Lung (tissue), 12 donors: ENCODE measurements around the gene NAALAD2. TPM values are rescaled to one million over a fixed set of nuclear protein-coding genes. Genes with fewer than 3 reads are reported as not detected.

Experiments
- ATAC-seq: fragments of 200-7000 bp; cut with Tn5 transposase; one replicate; pipeline ENCODE4 v1.9.1; 2020; ENCODE audit warnings: moderate number of reproducible peaks; ENCODE audit not compliant: insufficient read depth, low FRiP score
- DNase-seq, 3 donors: peaks; one replicate each; pipeline ENCODE4 v3.0.0-alpha.2; 2013 to 2017
- H3K27ac ChIP-seq, 2 donors: one replicate each; pipeline ENCODE4 v1.5.1; 2013; ENCODE audit warnings: mild to moderate bottlenecking in 2 of 2, moderate library complexity in 2 of 2, control low read depth in 1 of 2, inconsistent platforms in 1 of 2, low read depth in 1 of 2, low read length in 1 of 2
- H3K27me3 ChIP-seq, 3 donors: one replicate each; pipeline ENCODE4 v1.5.1; 2013; ENCODE audit warnings: low read length in 2 of 3; ENCODE audit not compliant: control insufficient read depth in 3 of 3, insufficient read depth in 3 of 3
- H3K36me3 ChIP-seq, 4 donors: one replicate each; pipeline ENCODE4 v1.5.1; 2013; ENCODE audit warnings: low read length in 4 of 4, mild to moderate bottlenecking in 1 of 4, moderate library complexity in 1 of 4; ENCODE audit not compliant: control insufficient read depth in 4 of 4, insufficient read depth in 4 of 4
- H3K4me1 ChIP-seq, 5 donors: one replicate each; pipeline ENCODE4 v1.5.1; 2013; ENCODE audit warnings: low read length in 5 of 5, mild to moderate bottlenecking in 2 of 5, moderate library complexity in 1 of 5; ENCODE audit not compliant: control insufficient read depth in 5 of 5, insufficient read depth in 5 of 5
- H3K4me3 ChIP-seq: one replicate; pipeline ENCODE4 v1.5.1; 2013; ENCODE audit warnings: mild to moderate bottlenecking, control low read depth, moderate library complexity
- H3K9ac ChIP-seq, 2 donors: one replicate each; pipeline ENCODE4 v1.5.1; 2013; ENCODE audit warnings: low read length in 2 of 2, control low read depth in 1 of 2; ENCODE audit not compliant: insufficient read depth in 1 of 2
- H3K9me3 ChIP-seq, 4 donors: one replicate each; pipeline ENCODE4 v1.5.1; 2013; ENCODE audit warnings: low read length in 3 of 4, mild to moderate bottlenecking in 1 of 4, moderate library complexity in 1 of 4; ENCODE audit not compliant: control insufficient read depth in 4 of 4, insufficient read depth in 3 of 4
- WGBS, 2 donors: extraction: QIAGEN DNeasy Blood & Tissue Kit; methylation state at CpG; one replicate each; pipeline ENCODE4 v1.1.7; 2013; 5-methylcytosine and 5-hydroxymethylcytosine counted together
- polyA plus RNA-seq, 2 donors: library from polyadenylated mRNA; stranded (reverse); fragments of 200-250 nt; gene quantifications; one replicate each; pipeline ENCODE4 v1.2.1, GENCODE V29; 2013
- total RNA-seq, 2 donors: library from RNA; depleted of rRNA in 1 of 2; stranded (reverse); fragments of >200 nt in 1 of 2; gene quantifications; one replicate each; pipeline ENCODE4 v1.2.1, GENCODE V29; 2014 to 2021
- TF ChIP-seq, protein P1 (sequence below): IDR thresholded peaks from 2 replicates; pipeline ENCODE4 v1.5.1; 2012; ENCODE audit warnings: mild to moderate bottlenecking; ENCODE audit errors: control extremely low read depth, extremely low read depth
- donor health status: control.
- donor health status: control.
- donor health status: Bipolar disorder and iron deficiency.
- donor health status: healthy.
- donor health status: DM: yes; HTN: yes; CAD: no.

Gene NAALAD2
- total and polyA plus RNA-seq, 4 donors: 0.14 to 32.0 (median 0.68) TPM

DNA sequence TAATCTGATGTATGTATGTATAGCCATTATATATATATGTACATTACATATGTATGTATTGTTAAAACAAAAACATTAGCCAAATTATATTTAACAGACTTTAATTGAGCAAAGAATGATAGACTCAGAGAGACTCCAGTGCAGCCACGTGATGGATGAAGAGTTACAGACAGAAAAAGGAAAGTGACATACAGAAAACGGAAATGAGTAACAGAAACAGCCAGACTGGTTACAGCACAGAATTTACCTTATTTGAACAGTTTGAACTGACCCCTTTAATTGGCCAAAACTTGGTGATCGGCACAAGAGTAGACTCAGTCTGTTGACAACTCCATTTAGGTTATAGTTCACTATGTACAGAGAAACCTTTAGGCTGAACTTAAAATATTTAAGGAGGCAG is 53.4 kb downstream of the NAALAD2 start:
- H3K27ac ChIP-seq: no peak overlapping the region
- DNase-seq: no peak

DNA sequence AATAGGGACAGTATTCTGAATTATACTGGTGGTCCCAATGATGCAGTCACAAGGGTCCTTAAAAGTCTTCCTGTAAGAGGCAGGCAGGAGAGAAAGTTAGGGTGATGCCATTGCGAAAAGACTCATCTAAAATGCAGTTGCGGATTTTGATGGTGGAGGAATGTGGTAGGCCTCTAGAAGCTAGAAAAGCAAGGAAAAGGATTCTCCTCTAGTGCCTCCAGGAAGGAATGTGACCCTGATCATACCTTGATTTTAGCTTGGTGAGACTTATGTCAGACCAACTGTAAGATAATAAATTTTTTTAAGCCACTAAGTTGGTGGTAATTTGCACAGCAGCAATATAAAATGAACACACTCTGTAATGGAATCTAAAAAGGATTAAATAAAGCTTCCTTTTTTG is 54.5 kb downstream of the NAALAD2 start:
- Histone ChIP-seq H3K4me3 (no peak overlapping the region), H3K27me3 (no peaks in the 10 kb centered on the region), H3K9ac (no peak overlapping the region), H3K9me3 (no peaks in the 10 kb centered on the region), H3K27ac (no peak overlapping the region), H3K36me3 (peaks cover 0 to 12% (median 6%) of the 10 kb centered on the region in 4 donors), H3K4me1 (no peaks in the 10 kb centered on the region)
- no peak for ATAC-seq
- TF ChIP-seq, protein P1, sequence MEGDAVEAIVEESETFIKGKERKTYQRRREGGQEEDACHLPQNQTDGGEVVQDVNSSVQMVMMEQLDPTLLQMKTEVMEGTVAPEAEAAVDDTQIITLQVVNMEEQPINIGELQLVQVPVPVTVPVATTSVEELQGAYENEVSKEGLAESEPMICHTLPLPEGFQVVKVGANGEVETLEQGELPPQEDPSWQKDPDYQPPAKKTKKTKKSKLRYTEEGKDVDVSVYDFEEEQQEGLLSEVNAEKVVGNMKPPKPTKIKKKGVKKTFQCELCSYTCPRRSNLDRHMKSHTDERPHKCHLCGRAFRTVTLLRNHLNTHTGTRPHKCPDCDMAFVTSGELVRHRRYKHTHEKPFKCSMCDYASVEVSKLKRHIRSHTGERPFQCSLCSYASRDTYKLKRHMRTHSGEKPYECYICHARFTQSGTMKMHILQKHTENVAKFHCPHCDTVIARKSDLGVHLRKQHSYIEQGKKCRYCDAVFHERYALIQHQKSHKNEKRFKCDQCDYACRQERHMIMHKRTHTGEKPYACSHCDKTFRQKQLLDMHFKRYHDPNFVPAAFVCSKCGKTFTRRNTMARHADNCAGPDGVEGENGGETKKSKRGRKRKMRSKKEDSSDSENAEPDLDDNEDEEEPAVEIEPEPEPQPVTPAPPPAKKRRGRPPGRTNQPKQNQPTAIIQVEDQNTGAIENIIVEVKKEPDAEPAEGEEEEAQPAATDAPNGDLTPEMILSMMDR: no peak
- no peak for DNase-seq
- WGBS, 2 donors: 98 to 99% methylated on average over 2 of the region's 2 CpGs

More for the DNA sequence above, 53.4 kb downstream of the NAALAD2 start:
- no peak overlapping the region for H3K4me3 ChIP-seq
- WGBS, 2 donors: 93% methylated on average over 3 of the region's 3 CpGs
- H3K9me3 ChIP-seq: no peaks in the 10 kb centered on the region
- TF ChIP-seq, protein P1: no peak
- peaks cover 0 to 16% (median 8%) of the 10 kb centered on the region in 4 donors for H3K36me3 ChIP-seq
- H3K9ac ChIP-seq: no peak overlapping the region
- ATAC-seq: no peak
- H3K4me1 ChIP-seq: no peaks in the 10 kb centered on the region
- H3K27me3 ChIP-seq: no peaks in the 10 kb centered on the region

DNA sequence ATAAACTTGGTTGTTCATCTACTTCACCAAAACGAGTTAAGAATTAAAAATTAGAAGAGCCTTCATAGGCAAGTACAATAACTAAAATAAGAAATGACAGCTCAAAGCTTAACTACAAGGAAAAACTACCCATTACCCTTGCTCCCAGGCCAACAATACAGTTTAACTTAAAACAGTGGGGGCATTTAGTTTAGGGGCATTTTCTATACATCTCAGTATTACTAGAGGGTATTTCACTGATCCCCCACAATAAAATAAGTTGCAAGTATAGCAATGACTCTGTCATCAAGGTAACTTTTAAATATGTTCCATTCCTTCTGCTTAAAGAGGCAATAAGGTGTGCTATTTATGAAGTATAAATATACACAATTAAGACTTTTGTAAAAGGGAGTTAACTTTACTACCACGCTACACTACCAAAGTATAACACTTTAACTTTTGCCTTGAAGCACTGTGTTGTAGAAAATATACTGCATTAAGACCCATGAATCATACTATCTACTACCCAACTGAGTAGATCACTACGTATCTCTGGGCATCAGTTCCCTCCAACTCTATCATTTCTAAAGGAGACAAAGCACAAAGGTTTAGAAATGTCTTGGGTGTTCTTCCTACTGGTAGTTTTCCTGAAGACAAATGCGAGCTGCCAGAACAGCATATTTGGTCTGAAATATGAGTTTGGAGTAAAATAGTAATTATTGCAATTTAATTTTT is 58.6 kb downstream of the NAALAD2 start:
- DNase-seq: no peak
- Histone ChIP-seq H3K27me3 (no peaks in the 10 kb centered on the region), H3K4me1 (peaks cover 0 to 3% (median 0%) of the 10 kb centered on the region in 5 donors), H3K9me3 (no peaks in the 10 kb centered on the region), H3K4me3 (no peak overlapping the region), H3K9ac (no peak overlapping the region), H3K27ac (no peak overlapping the region), H3K36me3 (peaks cover 0 to 12% (median 5%) of the 10 kb centered on the region in 4 donors)
- TF ChIP-seq, protein P1: no peak
- 91 to 94% methylated on average over 4 of the region's 4 CpGs for WGBS, 2 donors
- no peak for ATAC-seq
